SHP77 treated with DMSO at 0.1 percent for 48 hours (cell line): ENCODE results near the gene THOC6.
A peak's percentile ranks its signal among the peaks of the same experiment; 100 is the strongest.

Experiments
- DNase-seq: peaks from one replicate; lab custom pipeline; 2025; lab: John Stamatoyannopoulos, UW

The THOC6 gene

DNA sequence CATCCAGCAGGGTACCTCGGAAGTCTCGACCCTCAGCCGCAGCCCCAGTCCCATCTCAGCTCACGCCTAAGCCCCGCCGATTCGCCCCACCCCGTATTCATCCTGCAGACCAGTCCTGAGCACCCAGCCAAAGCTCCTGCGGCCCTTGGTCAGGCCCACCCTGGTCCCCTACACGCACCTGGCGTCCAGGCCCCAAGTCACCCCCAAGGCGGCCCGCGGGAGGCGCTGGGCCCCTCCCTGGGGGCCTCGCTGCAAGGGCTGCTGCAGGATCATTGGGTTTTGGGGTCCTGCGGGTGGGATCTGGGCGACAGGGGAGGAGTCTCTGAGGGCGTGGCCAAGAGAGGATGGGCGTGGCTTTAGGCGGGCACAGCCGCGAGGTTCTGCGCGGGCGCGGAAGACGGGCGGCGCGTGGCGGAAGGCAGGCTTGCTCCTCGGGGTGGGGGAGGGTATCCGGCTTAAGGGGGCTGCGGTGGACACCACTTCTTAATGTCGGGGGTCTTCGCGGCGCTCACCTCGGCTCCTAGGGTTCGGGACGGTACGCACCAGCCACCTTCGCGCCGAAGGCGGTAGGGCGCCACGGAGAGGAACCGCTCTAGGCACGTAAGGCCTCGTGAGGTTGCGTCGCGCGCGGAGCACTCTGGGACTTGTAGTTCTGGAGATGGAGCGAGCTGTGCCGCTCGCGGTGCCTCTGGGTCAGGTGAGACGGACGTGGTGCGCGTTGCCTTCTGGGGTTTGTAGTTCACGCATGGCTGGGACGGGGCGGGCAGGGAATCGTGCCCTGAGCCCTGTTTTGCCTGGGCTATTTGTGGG, at the start of gene THOC6, which contains the start of gene HCFC1R1:
THOC6 (plus strand) TSS at position 367 of the 810 bp plus-strand sequence; CDS start at position 659, 292 bp downstream.
HCFC1R1 (minus strand) TSS at position 274 of the 810 bp plus-strand sequence; CDS start at position 273, 1 bp downstream.
- peak; percentile 83 for DNase-seq

DNA sequence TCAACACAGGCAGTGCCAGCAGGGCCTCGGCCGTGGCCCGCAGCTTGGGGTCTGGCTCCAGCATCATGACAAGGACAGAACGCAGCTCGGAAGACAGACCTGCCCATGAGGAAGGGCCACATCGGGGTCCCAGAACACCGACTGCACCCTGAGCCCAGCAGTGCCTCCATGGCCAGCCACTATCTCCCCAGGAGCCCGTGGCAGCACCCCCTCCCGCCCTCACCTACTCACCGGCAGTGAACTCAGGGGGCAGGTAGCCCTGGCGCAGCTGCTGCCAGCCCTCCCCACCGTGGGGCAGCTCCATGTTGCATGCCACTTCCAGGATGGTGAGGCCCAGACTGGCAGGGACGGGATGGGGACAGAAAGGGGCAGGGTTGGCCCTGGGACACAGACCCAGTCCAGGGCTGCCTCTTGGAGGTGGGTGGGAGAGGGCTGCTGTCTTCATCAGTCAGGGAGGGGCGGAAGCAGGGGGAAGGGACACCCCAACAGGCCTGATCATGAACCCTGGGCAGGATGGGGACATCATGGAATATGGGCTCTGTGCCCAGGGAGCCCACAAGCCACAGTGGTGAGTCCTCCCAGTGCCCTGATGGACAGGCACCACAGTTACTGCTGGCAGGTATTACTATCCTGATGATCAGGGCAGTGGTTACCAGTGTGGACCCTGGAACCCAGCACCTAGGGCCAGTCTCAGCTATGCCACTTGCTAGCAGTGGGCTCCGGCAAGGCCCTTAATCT, 49.3 kb upstream of the THOC6 start:
- DNase-seq, result no peak

DNA sequence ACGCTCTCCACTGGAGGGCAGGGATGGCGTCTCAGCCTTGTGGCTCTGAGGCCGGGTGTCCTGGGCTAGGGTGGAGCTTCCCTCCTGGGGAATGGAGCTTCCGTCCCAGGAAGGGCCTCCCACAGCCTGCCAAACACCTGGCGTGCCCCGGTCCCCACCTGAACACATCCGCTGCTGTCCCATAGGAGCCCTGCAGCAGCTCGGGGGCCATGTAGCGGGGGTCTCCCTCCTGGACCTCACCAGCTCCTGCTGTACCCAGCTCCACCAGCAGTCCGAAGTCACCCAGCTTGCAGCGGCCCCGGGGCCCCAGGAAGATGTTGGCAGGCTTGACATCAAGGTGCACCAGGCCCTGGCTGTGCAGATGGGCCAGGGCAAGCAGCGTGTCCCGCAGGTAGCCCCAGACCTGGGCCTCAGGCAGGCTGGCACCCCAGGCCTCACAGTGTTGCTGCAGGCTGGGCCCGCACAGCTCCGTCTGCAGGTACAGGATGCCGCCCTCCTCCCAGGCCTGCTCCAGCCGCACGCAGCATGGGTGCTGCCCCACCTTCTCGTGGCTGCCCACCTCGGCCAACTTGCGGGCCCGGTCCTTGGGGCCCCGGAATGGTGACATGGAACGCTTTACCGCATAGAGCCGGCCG, 48.6 kb upstream of the THOC6 start:
- no peak for DNase-seq

DNA sequence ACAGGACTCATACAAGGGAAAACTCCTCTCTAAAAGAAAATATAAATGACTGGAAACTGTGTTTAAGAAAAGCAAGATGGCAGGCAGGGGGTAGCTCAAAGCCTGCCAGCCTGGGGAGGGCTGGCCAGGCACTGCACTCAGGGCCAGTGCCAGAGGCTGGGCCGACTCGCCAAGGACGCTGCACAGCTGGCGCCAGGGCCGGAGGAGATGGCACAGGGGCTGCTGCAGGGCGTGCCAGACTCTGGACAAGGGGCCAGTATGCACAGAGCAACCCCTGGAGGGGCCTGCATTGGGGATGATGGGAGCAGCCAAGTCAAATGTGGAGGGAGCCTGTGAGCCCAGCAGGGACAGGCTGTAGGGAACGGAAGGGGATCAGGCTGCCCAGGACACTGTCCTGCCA, 47.6 kb upstream of the THOC6 start:
- DNase-seq, result no peak

DNA sequence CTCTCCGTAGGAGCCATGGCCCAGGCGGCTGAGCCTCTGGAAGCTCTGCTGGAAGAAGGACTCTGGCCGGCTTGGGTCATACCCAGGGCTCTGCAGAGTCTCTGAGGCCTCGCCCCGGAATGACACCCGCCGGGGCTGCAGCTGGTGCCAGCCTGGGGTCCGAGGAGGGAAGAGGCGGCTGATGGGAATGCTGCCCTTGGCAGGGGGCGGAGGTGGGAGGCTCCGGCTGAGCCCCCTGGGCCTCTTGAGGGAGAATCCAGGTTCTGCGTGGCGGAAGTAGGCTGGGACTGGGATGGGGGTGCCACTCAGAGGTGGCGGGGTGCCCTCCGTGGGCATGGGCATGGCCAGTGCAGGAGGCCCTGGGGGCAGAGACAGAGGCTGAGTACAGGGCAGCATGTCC, 47.2 kb upstream of the THOC6 start:
- no peak for DNase-seq

DNA sequence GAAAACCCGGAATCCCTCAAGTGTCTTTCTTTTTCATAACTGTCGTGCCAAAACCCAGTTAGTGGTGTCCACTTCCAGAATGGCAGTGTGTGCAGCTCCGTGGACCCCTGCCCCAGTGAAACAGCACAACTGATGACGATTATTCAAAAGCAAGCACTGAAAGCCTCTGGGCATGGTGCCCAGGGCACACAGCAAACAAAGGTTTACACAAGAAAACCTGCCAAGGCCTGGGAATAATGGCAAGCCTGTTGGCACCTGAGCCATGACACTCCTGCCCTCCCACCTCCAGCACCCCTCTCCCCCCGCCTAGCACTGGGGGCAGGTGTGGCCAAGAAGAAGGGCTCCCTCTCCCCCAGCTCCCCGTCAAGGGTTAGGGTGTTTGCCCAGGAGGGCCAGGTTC, 46.4 kb upstream of the THOC6 start:
- peak; percentile 11 for DNase-seq

DNA sequence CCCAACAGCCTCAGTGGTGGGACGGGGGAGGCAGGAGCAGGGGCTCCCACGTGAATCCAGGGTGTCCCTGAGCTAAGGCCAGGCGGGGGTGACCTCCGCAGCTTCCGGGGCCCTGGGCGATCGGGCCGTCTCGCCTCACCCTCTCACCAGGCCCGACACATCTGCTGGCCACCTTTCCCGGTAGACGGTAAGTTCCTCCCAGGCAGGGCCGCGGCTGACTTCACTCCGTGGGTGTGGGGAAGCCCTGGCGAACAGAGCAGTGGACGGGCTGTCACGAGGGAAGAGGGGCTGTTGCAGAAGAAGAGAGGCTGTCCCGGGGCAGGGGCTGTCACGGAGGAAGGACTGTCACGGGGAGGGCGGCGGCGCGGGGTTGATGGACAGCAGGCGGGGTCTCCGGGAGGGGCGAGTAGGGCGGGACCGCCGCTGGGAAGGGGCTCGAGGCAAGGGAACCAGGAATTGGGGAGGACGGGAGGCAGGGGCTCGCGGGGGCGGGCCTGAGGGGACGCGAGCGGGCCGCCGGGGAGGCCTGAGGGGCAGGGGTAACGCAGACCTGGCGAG, 44.1 kb upstream of the THOC6 start:
- no peak for DNase-seq

DNA sequence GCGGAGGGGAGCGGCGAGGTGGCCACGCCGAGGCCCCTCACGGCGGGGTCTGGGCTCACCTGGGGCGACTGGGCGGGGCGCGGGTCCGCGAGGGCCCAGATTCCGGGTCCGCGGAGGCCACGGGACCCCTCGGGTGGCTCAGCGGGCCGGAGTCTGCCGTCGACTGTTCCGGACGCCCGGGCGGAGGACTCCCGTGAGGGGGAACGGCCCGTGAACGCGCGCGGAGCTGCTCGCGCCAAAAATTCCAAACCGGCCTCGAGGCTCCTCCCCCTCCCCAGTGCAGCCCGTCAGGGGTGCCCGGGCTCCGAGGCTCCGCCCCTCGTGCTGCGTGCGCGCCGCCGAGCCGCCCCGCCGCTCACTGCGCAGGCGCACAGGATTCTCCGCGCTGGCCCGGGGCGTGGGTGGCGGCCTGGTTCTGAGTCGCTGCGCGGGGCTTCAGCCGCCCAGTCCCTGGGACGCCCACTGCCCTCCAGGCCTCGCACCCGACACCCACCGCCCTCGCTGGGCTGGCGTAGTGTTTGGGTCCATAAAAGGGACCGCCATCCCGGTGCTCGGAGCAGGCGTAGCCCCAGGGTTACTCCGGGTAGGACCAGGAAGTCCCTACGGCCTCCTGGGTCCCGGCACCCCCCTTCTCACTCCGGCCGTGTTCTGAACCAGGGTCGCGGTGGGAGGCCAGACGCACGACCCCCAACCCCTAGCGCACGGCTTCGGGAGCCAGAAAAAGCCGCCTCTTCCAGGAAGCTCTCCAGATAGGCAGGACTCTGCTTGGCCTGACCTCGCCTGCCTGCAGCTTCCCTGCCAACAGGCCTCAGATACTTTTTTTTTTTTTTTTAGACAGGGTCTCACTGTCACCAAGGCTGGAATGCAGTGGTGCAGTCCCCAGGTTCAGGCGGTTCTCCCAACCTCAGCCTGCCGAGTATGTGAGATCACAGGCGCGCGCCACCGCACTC, 43.3 kb upstream of the THOC6 start, which contains the start of gene PKMYT1:
PKMYT1 (minus strand) TSS at position 220 of the 950 bp plus-strand sequence. CDS start 789 bp downstream, outside the sequence.
- DNase-seq, result peak; percentile 42

DNA sequence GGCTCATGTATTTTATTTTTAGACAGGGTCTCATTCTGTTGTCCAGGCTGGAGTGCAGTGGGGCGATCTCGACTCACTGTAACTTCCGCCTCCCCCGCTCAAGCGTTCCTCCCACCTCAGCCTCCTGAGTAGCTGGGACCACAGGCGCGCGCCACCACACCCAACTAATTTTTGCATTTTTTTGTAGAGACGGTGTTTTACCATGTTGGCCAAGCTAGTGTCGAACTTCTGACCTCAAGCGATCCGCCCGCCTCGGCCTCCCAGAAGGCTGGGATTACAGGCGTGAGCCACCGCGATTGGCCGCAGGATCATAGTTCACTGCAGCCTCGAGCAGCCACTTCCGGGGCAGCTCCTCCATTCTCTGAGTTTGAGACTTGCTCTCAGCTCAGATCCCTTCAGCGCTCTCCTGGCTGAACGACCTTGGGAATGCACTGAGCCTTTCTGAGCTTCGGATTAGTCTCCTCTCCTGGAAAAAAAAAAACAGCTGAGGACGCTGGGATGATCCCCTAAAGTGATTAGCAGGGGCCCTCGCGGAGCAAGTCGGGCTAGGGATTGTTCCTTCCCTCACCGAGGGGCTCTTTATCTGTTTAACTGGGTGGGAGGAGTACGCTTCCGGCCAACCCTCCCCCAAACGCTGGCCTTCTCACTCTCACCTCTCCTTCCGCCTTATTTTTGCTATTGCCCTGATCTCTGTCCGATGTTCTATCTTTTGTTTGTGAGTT, 42.5 kb upstream of the THOC6 start:
- DNase-seq, result no peak

DNA sequence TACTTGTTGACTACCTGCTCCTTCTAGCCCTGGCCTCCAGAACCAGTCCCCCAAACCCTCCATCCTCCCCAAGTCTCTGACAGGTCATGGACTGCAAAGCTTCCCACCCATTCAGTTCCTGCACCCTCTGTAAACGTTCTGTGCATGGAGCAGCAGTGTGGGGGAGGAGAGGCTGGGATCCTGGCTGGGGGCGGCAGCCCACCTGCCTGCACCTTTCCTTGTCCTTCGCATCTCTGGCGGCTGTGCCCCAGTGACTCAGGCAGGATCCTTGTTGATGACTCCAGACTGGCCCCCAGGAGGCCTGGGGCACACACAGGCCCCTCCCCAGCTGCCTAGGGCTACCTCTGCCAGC, 42.0 kb upstream of the THOC6 start:
- DNase-seq, result no peak

DNA sequence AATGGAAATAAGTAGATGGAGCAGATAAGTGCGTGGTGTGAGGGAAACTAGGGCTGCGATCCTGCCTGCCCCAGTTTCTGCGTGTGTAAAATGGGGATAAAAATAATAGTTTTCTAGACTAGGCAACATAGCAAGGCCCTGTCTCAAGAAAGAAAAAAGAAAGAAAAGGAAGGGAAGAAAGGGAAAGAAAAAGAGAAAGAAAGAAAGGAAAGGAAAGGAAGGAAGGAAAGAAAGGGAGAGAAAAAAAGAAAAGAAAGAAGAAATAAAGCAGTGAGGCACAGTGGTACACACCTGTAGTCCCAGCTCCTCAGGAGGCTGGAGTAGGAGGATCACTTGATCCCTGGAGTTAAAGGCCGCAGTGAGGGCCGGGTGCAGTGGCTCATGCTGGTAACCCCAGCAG, 41.4 kb upstream of the THOC6 start:
- no peak for DNase-seq

DNA sequence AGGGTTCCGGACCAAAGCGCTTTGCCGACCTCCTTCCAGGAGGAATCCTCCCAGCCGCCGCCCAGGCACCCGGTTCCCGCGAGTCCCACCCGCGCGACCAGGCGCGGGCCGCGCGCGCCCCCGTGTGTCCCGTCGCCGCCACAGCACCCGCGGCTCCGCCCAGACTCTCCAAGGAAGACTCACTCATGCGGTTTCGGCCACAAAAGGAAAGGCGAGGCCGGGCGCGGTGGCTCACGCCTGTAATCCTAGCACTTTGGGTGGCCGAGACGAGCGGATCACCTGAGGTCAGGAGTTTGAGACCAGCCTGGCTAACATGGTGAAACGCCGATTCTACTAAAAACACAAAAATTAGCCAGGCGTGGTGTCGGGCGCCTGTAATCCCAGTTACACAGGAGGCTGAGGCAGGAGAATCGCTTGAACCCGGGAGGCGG, 40.1 kb upstream of the THOC6 start:
- peak; percentile 42 for DNase-seq

DNA sequence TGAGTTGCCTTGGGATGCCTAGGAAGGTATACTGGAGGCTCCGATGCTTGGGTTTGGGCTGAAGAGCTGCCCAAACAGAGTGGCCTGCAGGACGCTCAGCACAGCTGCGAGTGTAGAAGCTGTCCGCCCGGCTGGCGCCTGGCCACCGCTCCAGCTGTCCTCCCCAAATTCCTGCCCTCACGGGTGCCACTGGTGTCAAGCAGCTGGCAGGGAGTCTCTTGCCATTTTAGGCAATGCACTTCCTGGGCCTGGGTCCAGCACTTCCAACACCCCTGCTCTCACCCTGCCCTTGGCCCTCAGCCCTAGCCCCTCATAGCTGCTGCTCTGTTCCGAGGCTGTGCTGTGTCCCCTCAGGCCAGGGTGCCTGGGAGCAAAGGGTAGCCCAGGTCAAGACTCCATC, 38.4 kb upstream of the THOC6 start:
- no peak for DNase-seq

DNA sequence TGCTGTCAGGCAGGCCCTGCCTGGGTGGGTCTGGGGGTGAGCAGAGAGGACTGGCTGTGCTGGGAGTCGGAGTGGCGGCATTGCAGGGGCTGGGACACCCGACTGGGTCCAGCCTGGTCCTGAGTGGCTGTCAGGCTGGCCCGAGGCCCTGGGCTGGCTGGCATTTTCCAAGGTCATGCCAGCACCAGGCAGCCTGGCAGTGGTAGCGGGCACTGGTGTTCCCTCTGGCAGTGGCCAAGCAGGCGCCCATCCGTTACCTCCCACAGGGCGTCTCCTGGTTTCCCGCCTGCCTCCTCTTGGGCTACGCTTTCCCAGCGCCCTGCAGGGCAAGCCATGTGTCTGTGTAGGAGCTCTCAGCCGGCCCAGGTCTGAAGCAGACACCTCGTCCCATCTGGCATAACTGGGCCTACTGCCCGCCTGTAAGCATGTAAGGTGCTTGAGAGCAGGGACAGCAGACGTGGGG, 37.9 kb upstream of the THOC6 start:
- peak; percentile 6 for DNase-seq

DNA sequence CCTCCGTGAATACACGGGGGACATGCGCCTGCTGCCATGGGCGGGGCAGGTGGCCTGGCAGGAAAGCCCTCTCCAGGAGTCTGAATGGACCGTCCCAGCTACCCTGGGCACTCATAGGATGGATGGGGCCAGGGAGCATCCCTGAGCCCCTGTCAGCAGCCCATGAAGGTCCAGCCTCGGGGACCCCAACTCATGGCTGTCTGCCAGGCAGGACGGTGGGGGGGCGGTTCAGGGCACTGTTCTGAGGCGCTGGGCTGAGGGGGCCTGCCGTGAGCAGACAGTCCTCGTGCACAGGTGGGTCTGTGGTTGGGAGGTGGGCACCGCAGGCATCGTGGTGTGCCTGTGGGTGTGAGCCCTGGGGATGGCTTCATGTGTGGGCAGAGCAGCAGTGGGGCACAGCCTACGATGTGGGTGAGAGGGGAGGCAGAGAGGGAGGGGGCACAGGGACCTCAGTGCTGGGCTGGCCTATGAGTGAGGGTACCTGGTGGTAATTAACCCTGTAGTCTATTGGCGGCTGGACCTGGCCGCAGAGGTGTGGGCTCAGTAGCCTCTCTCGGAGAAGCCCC, 37.1 kb upstream of the THOC6 start:
- DNase-seq, result no peak

DNA sequence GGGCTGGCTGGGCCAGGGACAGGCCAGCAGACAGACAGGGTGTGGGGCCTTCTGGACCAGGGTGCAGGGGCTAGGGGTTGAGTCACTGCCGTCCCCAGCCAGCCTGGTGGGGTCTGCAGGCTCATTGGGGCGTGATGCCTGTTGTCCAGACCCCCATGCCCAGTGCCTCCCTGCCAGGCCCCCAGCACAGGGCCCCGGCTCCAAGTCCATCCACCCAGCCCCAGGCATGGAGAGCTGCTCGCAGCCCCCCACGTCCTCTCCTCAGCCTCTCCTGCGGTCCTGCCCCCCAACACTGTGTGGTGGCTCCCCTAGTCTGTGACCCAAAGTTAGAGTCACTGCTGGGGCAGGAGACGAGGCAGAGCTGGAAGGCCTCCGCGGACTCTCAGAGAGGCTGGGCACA, 36.5 kb upstream of the THOC6 start:
- DNase-seq, result no peak

DNA sequence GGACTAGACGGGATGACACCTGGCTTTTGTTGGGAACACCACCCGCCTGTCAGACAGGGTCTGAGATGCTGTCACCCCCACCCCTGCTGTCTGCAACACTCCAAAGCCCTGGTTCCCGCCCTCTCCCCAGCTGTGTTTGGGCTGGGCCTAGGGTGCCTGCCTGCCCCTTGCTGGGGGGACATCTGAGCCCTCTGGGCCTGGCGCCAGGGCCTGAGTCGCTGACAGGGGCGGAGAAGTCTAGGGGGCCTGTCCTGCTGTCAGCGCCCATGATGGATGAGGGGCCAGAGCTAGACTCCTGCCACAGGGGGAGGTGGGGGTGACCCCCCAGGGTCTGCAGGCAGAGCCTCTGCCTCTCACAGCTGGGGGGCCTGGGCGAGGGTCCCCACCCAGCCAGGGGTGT, 36.0 kb upstream of the THOC6 start:
- DNase-seq, result no peak

DNA sequence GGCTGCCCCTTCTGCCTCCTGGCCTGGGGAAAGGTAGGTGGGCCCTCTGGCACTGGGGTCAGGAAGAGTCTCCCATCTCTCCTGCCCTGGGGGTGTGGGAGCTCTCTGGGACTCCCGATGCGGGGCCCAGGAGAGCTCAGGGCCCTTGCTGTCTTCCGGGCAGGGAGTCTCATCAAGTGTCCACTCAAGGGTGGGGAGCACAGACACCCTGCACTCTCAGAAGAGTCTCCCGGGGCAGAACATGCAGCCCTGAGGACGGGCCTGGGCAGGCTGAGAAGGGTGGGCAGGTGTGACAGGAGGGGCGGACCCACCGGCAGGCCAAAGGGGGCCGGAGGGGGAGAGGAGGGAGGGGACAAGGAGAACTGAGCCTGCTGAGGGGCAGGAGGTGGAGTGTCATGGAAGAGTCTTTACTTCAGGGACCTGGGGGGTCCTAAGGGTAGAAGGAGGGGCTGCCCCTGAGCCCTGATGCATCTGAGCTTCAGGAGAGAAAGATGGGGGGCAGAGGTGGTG, 35.2 kb upstream of the THOC6 start:
- DNase-seq, result no peak

DNA sequence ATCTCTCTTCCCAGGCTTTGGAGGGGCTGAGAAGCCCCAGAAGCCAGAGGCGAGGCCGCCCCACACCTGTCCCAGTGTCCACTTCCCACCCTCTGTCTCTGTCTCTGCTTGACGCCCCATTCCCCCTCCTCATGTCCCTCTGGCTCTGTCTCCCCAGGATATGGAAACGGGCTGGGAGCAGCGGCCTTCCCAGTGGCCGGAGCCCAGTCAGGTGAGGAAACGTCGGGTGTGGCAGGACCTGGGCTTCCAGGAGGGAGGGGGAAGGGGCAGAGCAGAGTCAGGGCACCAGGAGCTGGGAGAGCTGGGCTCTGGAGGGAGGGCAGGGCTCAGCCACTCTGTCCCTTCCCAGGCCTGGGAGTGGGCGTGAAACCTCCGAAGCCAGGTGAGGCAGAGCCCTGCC, 32.9 kb upstream of the THOC6 start:
- no peak for DNase-seq
